ENCODE data around the gene YTHDF2.

DNA sequence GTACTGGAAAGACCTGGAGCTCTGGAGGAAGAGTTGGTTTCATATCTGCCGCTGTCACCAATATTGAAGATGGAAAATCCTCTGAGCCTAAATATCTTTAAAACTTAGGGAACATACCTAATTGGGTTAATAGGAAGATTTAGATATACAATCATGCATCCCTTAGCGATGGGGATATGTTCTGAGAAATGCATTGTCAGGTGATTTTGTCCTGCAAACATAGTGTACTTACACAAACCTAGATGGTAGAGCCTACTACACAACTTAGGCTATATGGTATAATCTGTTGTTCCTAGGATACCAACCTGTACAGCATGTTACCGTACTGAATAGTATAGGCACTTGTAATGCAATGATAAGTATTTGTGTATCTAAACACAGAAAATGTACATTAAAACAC is 22.5 kb downstream of the YTHDF2 start:
- TF ChIP-seq, protein P1, sequence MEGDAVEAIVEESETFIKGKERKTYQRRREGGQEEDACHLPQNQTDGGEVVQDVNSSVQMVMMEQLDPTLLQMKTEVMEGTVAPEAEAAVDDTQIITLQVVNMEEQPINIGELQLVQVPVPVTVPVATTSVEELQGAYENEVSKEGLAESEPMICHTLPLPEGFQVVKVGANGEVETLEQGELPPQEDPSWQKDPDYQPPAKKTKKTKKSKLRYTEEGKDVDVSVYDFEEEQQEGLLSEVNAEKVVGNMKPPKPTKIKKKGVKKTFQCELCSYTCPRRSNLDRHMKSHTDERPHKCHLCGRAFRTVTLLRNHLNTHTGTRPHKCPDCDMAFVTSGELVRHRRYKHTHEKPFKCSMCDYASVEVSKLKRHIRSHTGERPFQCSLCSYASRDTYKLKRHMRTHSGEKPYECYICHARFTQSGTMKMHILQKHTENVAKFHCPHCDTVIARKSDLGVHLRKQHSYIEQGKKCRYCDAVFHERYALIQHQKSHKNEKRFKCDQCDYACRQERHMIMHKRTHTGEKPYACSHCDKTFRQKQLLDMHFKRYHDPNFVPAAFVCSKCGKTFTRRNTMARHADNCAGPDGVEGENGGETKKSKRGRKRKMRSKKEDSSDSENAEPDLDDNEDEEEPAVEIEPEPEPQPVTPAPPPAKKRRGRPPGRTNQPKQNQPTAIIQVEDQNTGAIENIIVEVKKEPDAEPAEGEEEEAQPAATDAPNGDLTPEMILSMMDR (IDR thresholded peaks at IDR 0.05) = no peak
- TF ChIP-seq POLR2AphosphoS5 (IDR thresholded peaks at IDR 0.05) = no peak

Measured in prostate gland (tissue), 2 donors.